ENCODE measurements around the gene PHACTR4. TPM values are rescaled to one million over a fixed set of nuclear protein-coding genes. Genes with fewer than 3 reads are reported as not detected.

Gene PHACTR4
- total and polyA plus RNA-seq, 2 of the 8 experiments (the other 6 are each of a cell fraction or from before 2014, with no cell fraction given): 23.7 to 57.8 TPM

GRCh38 chr1:28428990-28429520 is 59.5 kb downstream of the PHACTR4 start (continued):
- TF ChIP-seq CBX8 (IDR thresholded peaks at IDR 0.05; ENCODE audit: borderline replicate concordance, low read depth, low read length) (no peak), KDM1A (IDR thresholded peaks at IDR 0.05; ENCODE audit: borderline replicate concordance, low read length) (no peak), EP300 (IDR thresholded peaks at IDR 0.05; ENCODE audit: borderline replicate concordance in 1 of 2, low read depth in 2 of 2, low read length in 2 of 2) (no peak), FOSL1 (IDR thresholded peaks at IDR 0.05; ENCODE audit: insufficient read depth, low read depth, low read length) (no peak), ZNF274 (IDR thresholded peaks at IDR 0.05; ENCODE audit: borderline replicate concordance, extremely low read depth, low read length) (no peak)
- TF ChIP-seq, protein P1, sequence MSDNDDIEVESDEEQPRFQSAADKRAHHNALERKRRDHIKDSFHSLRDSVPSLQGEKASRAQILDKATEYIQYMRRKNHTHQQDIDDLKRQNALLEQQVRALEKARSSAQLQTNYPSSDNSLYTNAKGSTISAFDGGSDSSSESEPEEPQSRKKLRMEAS (IDR thresholded peaks at IDR 0.05): no peak
- TF ChIP-seq, protein P2, sequence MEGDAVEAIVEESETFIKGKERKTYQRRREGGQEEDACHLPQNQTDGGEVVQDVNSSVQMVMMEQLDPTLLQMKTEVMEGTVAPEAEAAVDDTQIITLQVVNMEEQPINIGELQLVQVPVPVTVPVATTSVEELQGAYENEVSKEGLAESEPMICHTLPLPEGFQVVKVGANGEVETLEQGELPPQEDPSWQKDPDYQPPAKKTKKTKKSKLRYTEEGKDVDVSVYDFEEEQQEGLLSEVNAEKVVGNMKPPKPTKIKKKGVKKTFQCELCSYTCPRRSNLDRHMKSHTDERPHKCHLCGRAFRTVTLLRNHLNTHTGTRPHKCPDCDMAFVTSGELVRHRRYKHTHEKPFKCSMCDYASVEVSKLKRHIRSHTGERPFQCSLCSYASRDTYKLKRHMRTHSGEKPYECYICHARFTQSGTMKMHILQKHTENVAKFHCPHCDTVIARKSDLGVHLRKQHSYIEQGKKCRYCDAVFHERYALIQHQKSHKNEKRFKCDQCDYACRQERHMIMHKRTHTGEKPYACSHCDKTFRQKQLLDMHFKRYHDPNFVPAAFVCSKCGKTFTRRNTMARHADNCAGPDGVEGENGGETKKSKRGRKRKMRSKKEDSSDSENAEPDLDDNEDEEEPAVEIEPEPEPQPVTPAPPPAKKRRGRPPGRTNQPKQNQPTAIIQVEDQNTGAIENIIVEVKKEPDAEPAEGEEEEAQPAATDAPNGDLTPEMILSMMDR (IDR thresholded peaks at IDR 0.05; ENCODE audit: control extremely low read depth in 1 of 3, insufficient read depth in 1 of 3, low read depth in 1 of 3, low read length in 3 of 3): no peak

Data from H1 (cell line).